Measurements from ENCODE around the gene RPS6KA6. TPM values are rescaled to one million over a fixed set of nuclear protein-coding genes. Genes with fewer than 3 reads are reported as not detected.

RPS6KA6 gene
- total and polyA plus RNA-seq, 2 of the 13 experiments (the other 11 are each of a cell fraction or from before 2014, with no cell fraction given) = not detected

DNA sequence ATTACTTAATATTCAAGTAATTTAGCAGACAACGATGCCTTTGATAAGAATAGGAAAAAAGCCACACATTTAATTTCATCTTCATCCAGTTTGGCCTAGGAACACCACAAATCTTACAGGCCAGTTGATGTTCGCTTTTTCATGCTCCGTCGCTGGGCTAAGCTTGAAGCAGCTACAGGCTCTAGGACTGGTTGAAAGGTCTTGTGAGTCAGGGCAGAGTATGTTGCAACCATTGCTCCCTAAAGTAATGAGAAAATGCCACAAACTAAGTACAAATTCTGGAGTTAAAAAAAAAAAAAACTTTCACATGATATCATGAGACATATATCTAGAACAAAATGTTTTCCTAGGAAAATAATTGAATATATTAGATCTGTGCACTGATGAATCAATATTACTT is 123.8 kb downstream of the RPS6KA6 start (continued):
- TF ChIP-seq, protein P1, sequence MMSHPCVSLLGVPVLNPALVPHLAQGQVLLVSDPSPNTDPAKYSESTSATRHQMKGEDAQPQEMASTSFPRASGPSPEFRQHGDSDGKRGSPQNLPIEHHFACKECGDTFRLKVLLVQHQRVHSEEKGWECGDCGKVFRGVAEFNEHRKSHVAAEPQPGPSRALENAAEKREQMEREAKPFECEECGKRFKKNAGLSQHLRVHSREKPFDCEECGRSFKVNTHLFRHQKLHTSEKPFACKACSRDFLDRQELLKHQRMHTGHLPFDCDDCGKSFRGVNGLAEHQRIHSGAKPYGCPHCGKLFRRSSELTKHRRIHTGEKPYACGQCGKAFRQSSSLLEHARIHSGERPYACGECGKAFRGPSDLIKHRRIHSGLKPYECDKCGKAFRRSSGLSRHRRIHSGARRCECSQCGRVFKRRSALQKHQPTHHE (CRISPR knock-in tag; IDR thresholded peaks at IDR 0.05; ENCODE audit: borderline replicate concordance) = no peak
- TF ChIP-seq ZNF225 (CRISPR knock-in tag; IDR thresholded peaks at IDR 0.05) (no peak), PHF8 (CRISPR knock-in tag; IDR thresholded peaks at IDR 0.05) (no peak), SOX6 (IDR thresholded peaks at IDR 0.05) (no peak), SOX6 (CRISPR knock-in tag; IDR thresholded peaks at IDR 0.05) (no peak)

DNA sequence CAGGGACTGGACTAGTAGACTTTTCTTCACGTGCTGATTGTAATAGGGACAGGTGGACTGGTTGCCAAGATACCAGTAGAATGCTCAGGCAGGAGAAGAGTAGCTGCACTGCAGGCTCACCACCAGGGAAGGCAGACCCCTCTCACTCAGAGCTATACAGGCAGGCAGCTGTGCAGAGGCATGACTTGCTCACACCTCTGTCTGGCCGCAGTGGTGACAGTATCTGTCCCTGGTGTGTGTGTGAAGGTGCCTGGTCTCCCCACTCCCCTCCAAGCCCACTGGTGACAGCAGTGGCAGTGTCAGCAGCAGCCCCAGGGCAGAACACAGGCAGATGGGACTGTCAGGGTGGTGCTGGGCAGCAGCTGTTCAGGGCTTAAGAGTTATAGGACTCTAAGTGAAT is 140.7 kb downstream of the RPS6KA6 start:
- POLR2A ChIA-PET = no interaction called here
- no peak overlapping the region for H3K4me2 ChIP-seq (ENCODE audit: low read depth, low read length)
- H3K4me1 ChIP-seq (ENCODE audit: insufficient read depth, low read length) = no peaks in the 10 kb centered on the region
- in situ Hi-C loops (cut with HindIII; ENCODE audit: extremely low pct_ligation_motif_present, low pct_unique_long_range_greater_than_20kb) (no loop called here), intact Hi-C loops (cut with micrococcal nuclease; ENCODE audit: unreplicated experiment) (no loop called here)
- H3K9me3 ChIP-seq (ENCODE audit: low read length) = no peaks in the 10 kb centered on the region
- DNase-seq (ENCODE audit: low spot score) = no peak
- H3K9ac ChIP-seq (ENCODE audit: insufficient read depth, low read depth, low read length) = no peak overlapping the region
- H3K27me3 ChIP-seq (ENCODE audit: control insufficient read depth in 1 of 2, insufficient read depth in 2 of 2, low read length in 2 of 2) = no peaks in the 10 kb centered on the region
- no peak overlapping the region for H2AFZ ChIP-seq (ENCODE audit: low read length)
- no peaks in the 10 kb centered on the region for H3K79me2 ChIP-seq (ENCODE audit: insufficient read depth, low read length)
- H4K20me1 ChIP-seq (ENCODE audit: insufficient read depth, low read length) = no peaks in the 10 kb centered on the region
- no peak for TF ChIP-seq SIN3A (IDR thresholded peaks at IDR 0.05; ENCODE audit: borderline replicate concordance, low read depth, low read length)
- TF ChIP-seq CBFB (CRISPR knock-in tag; IDR thresholded peaks at IDR 0.05) = no peak
- TF ChIP-seq, protein P2, sequence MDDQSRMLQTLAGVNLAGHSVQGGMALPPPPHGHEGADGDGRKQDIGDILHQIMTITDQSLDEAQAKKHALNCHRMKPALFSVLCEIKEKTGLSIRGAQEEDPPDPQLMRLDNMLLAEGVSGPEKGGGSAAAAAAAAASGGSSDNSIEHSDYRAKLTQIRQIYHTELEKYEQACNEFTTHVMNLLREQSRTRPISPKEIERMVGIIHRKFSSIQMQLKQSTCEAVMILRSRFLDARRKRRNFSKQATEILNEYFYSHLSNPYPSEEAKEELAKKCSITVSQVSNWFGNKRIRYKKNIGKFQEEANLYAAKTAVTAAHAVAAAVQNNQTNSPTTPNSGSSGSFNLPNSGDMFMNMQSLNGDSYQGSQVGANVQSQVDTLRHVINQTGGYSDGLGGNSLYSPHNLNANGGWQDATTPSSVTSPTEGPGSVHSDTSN (CRISPR knock-in tag; IDR thresholded peaks at IDR 0.05; ENCODE audit: borderline replicate concordance) = no peak
- TF ChIP-seq ZNF607 (CRISPR knock-in tag; IDR thresholded peaks at IDR 0.05; ENCODE audit: borderline replicate concordance) = no peak
- no peak for TF ChIP-seq KLF12 (CRISPR knock-in tag; IDR thresholded peaks at IDR 0.05; ENCODE audit: borderline replicate concordance)
- TF ChIP-seq SOX6 (IDR thresholded peaks at IDR 0.05) = no peak
- no peak for TF ChIP-seq SOX6 (CRISPR knock-in tag; IDR thresholded peaks at IDR 0.05)
- TF ChIP-seq HIVEP1 (CRISPR knock-in tag; IDR thresholded peaks at IDR 0.05) = no peak
- no peak for TF ChIP-seq TSC22D2 (CRISPR knock-in tag; IDR thresholded peaks at IDR 0.05; ENCODE audit: borderline replicate concordance)
- TF ChIP-seq GTF3A (CRISPR knock-in tag; conservative IDR thresholded peaks at IDR 0.05) = no peak
- no peak for TF ChIP-seq GLI4 (CRISPR knock-in tag; IDR thresholded peaks at IDR 0.05; ENCODE audit: borderline replicate concordance)
- TF ChIP-seq HNRNPLL (IDR thresholded peaks at IDR 0.05; ENCODE audit: low read depth, low read length, poor library complexity, severe bottlenecking) = no peak
- no peak for TF ChIP-seq ISL2 (CRISPR knock-in tag; IDR thresholded peaks at IDR 0.05)
- no peak for TF ChIP-seq TEAD3 (CRISPR knock-in tag; optimal IDR thresholded peaks at IDR 0.05; ENCODE audit: borderline replicate concordance)
- TF ChIP-seq ZNF773 (CRISPR knock-in tag; IDR thresholded peaks at IDR 0.05; ENCODE audit: borderline replicate concordance) = no peak
- TF ChIP-seq MAFF (IDR thresholded peaks at IDR 0.05; ENCODE audit: low read depth, low read length) = no peak
- no peak for TF ChIP-seq AGO1 (IDR thresholded peaks at IDR 0.05; ENCODE audit: low read depth, low read length, poor library complexity, severe bottlenecking)
- no peak for TF ChIP-seq ZNF441 (CRISPR knock-in tag; IDR thresholded peaks at IDR 0.05; ENCODE audit: borderline replicate concordance)
- no peak for TF ChIP-seq ZNF205 (CRISPR knock-in tag; IDR thresholded peaks at IDR 0.05)
- TF ChIP-seq, protein P3, sequence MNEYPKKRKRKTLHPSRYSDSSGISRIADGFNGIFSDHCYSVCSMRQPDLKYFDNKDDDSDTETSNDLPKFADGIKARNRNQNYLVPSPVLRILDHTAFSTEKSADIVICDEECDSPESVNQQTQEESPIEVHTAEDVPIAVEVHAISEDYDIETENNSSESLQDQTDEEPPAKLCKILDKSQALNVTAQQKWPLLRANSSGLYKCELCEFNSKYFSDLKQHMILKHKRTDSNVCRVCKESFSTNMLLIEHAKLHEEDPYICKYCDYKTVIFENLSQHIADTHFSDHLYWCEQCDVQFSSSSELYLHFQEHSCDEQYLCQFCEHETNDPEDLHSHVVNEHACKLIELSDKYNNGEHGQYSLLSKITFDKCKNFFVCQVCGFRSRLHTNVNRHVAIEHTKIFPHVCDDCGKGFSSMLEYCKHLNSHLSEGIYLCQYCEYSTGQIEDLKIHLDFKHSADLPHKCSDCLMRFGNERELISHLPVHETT (CRISPR knock-in tag; conservative IDR thresholded peaks at IDR 0.05) = no peak
- no peak overlapping the region for H3K27ac ChIP-seq (ENCODE audit: extremely low read length, insufficient read depth, low read length)
- CTCF ChIA-PET (ENCODE audit: low intra/inter-chr PET ratio, low total read pairs) = no interaction called here
- no peak overlapping the region for H3K4me3 ChIP-seq (replicated peaks in 1 of 3; ENCODE audit: insufficient read depth in 1 of 3, low read depth in 2 of 3, low read length in 3 of 3)
- BruUV-seq (replicated peaks) = no TSS peak
- no peaks in the 10 kb centered on the region for H3K36me3 ChIP-seq (replicated peaks in 1 of 2; ENCODE audit: control insufficient read depth in 1 of 2, insufficient read depth in 2 of 2, low read length in 2 of 2)
- WGBS (ENCODE audit: low lambda C conversion rate) = no CpG with 5 or more reads among the region's 2 CpGs
- no peak for ATAC-seq
- FAIRE-seq = no peak
